Thyroid gland (tissue), 4 donors: Measurements from ENCODE around the gene KPNA1.

Experiments used
- POLR2A ChIP-seq, 2 donors: fragments of 450-650 bp; IDR thresholded peaks; one replicate each; pipeline ENCODE4 v1.6.1; 2017; ENCODE audit warnings: antibody characterized with exemption in 2 of 2, mild to moderate bottlenecking in 2 of 2, moderate library complexity in 1 of 2
- TF ChIP-seq, protein P1 (sequence below), 6 experiments: fragments of 200-600 bp in 3 of 6; fragments of 450-650 bp in 3 of 6; sonication (generic) in 3 of 6; IDR thresholded peaks; one replicate each; pipeline ENCODE4 v1.5.1; 2016 to 2019; ENCODE audit warnings: antibody characterized with exemption in 6 of 6, mild to moderate bottlenecking in 2 of 6, inconsistent platforms in 1 of 6, moderate library complexity in 1 of 6

DNA sequence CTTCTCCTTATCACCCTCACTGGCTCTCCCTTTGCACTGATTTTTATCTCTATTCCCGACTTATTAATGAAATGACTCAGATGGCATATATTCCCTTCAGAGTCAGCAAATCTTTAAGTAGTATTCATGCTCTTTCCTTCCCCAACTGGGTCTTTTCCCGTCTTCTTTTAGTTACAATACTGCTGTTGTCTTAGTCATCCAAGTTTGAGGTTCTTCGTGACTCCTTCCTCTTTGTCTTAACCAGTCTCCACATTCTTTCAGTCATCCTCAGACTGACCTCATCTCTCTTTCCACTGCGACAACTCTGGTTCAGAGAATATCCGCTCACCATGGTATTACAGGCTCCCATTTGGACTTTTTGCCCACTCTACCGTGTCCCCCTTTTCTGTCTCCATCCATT is 111.2 kb downstream of the KPNA1 start:
- TF ChIP-seq, protein P1, sequence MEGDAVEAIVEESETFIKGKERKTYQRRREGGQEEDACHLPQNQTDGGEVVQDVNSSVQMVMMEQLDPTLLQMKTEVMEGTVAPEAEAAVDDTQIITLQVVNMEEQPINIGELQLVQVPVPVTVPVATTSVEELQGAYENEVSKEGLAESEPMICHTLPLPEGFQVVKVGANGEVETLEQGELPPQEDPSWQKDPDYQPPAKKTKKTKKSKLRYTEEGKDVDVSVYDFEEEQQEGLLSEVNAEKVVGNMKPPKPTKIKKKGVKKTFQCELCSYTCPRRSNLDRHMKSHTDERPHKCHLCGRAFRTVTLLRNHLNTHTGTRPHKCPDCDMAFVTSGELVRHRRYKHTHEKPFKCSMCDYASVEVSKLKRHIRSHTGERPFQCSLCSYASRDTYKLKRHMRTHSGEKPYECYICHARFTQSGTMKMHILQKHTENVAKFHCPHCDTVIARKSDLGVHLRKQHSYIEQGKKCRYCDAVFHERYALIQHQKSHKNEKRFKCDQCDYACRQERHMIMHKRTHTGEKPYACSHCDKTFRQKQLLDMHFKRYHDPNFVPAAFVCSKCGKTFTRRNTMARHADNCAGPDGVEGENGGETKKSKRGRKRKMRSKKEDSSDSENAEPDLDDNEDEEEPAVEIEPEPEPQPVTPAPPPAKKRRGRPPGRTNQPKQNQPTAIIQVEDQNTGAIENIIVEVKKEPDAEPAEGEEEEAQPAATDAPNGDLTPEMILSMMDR (IDR thresholded peaks at IDR 0.05) = no peak
- no peak for TF ChIP-seq POLR2A (IDR thresholded peaks at IDR 0.05)
